ENCODE results near the gene WDR64. TPM values are rescaled to one million over a fixed set of nuclear protein-coding genes. Genes with fewer than 3 reads are reported as not detected.

WDR64 gene
- total and polyA plus RNA-seq, 7 donors: 0.09 TPM; not detected in 6

DNA sequence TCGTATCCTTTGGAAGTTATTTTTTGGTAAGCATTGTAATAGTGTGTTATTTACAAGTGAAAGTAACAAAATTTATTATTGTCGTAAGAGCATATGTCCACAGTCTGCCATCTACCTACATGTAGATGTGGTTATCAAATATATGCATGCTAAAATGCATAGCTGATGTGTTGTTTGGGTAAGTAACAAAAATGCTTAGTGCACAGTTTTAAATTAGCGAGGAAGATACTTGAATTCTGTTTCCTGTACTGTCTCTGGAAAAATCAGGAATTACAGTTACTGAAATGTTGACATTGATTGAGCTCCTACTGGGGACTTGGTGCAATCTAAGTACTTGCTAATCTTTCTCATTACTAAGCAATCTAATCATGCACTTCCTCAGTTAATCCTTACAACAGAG is 14.3 kb downstream of the WDR64 start:
- Histone ChIP-seq H3K9me3 (no peaks in the 10 kb centered on the region), H3K27me3 (no peaks in the 10 kb centered on the region), H3K27ac (no peak overlapping the region), H3K4me1 (no peaks in the 10 kb centered on the region), H3K36me3 (no peaks in the 10 kb centered on the region), H3K4me3 (no peak overlapping the region)
- TF ChIP-seq EP300 (IDR thresholded peaks at IDR 0.05): no peak
- TF ChIP-seq POLR2A (IDR thresholded peaks at IDR 0.05): no peak
- TF ChIP-seq, protein P1, sequence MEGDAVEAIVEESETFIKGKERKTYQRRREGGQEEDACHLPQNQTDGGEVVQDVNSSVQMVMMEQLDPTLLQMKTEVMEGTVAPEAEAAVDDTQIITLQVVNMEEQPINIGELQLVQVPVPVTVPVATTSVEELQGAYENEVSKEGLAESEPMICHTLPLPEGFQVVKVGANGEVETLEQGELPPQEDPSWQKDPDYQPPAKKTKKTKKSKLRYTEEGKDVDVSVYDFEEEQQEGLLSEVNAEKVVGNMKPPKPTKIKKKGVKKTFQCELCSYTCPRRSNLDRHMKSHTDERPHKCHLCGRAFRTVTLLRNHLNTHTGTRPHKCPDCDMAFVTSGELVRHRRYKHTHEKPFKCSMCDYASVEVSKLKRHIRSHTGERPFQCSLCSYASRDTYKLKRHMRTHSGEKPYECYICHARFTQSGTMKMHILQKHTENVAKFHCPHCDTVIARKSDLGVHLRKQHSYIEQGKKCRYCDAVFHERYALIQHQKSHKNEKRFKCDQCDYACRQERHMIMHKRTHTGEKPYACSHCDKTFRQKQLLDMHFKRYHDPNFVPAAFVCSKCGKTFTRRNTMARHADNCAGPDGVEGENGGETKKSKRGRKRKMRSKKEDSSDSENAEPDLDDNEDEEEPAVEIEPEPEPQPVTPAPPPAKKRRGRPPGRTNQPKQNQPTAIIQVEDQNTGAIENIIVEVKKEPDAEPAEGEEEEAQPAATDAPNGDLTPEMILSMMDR (IDR thresholded peaks at IDR 0.05): no peak
- TF ChIP-seq POLR2AphosphoS5 (IDR thresholded peaks at IDR 0.05): no peak
- intact Hi-C loops (cut with DNase I): no loop called here
- WGBS, 2 donors: 91 to 95% methylated on average over 3 of the region's 3 CpGs
- no peak for DNase-seq

DNA sequence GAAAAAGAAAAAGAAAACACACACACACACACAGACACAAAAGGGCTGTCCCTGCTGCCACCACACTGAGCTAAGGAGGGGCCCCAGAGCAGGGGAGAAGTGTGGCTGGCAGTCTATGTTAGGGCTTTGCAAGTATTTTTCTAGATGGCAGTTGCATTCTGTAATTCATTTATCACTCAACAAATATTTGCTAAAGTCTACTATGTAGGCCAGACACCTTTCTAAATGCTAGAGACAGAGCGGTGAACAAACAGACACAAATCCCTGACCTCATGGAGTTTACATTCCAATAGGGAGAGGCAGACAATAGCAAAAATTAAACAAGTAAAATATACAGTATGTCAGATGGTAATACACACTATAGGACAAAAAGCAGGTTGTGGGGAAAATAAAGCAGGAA is 20.2 kb downstream of the WDR64 start:
- WGBS, 2 donors: 22 to 75% methylated on average over 1 of the region's 1 CpG
- no peak for TF ChIP-seq POLR2AphosphoS5 (IDR thresholded peaks at IDR 0.05)
- TF ChIP-seq EP300 (IDR thresholded peaks at IDR 0.05): no peak
- TF ChIP-seq, protein P1 (IDR thresholded peaks at IDR 0.05): no peak
- TF ChIP-seq POLR2A (IDR thresholded peaks at IDR 0.05): no peak
- no peaks in the 10 kb centered on the region for H3K4me1 ChIP-seq
- H3K4me3 ChIP-seq: no peak overlapping the region
- DNase-seq: no peak
- no peaks in the 10 kb centered on the region for H3K27me3 ChIP-seq
- intact Hi-C loops (cut with DNase I): no loop called here
- no peaks in the 10 kb centered on the region for H3K36me3 ChIP-seq
- H3K27ac ChIP-seq: no peak overlapping the region
- H3K9me3 ChIP-seq: no peaks in the 10 kb centered on the region

DNA sequence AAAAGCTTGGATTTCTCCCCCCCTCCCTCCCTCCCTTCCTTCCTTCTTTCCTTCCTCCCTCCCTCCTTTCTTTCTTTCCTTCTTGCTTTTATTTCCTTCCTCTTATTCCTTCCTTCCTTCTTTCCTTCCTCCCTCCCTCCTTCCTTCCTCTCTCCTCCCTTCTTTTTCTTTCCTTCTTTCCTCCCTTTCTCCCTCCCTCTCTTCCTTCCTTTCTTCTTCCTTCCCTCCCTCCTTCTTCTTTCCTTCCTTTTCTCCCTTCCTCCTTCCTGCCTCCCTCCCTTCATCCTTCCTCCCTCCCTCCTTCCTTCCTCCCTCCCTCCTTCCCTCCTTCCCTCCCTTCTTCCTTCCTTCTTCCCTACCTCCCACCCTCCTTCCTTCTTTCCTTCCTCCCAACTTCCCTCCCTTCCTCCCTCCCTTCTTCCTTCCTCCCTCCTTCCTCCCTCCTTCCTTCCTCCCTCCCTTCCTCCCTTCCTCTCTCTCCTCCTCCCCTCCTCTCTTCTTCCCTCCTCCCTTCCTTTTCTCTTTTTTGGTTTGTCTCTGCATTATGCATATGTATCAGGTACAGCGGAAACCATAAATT is 22.8 kb downstream of the WDR64 start:
- intact Hi-C loops (cut with DNase I): no loop called here
- no peaks in the 10 kb centered on the region for H3K27me3 ChIP-seq
- peaks cover 0 to 3% (median 0%) of the 10 kb centered on the region in 4 donors for H3K4me1 ChIP-seq
- no peak overlapping the region for H3K27ac ChIP-seq
- no peaks in the 10 kb centered on the region for H3K36me3 ChIP-seq
- no peak for DNase-seq
- WGBS, 2 donors: 96 to 98% methylated on average over 1 of the region's 1 CpG
- no peak overlapping the region for H3K4me3 ChIP-seq
- no peaks in the 10 kb centered on the region for H3K9me3 ChIP-seq
- TF ChIP-seq, protein P1 (IDR thresholded peaks at IDR 0.05): no peak
- TF ChIP-seq EP300 (IDR thresholded peaks at IDR 0.05): no peak

DNA sequence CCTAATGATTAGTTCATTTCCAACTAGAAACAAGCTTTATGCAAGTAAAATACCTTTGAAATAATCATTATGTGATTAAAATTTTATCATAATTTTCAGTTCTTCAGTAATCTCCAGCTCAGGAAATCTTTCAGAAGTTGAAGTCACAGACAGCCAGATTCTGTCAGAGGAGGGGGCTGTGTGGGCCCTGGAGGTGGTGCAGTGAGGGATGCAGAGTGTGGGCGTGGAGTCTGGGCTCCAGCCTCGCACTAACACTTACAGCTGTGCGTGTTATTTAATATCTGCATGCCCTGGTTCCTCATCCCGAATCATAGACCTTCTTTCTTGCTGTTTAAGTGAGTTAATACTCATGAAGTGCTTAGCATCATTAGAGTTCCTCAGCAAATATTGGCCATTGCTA is 23.9 kb downstream of the WDR64 start:
- peaks cover 0 to 3% (median 0%) of the 10 kb centered on the region in 4 donors for H3K4me1 ChIP-seq
- WGBS, 2 donors: 72 to 77% methylated on average over 4 of the region's 4 CpGs
- no peaks in the 10 kb centered on the region for H3K9me3 ChIP-seq
- no peak for DNase-seq
- H3K4me3 ChIP-seq: no peak overlapping the region
- no peak for TF ChIP-seq EP300 (IDR thresholded peaks at IDR 0.05)
- no peak for TF ChIP-seq POLR2AphosphoS5 (IDR thresholded peaks at IDR 0.05)
- TF ChIP-seq, protein P1 (IDR thresholded peaks at IDR 0.05): no peak
- TF ChIP-seq POLR2A (IDR thresholded peaks at IDR 0.05): no peak
- intact Hi-C loops (cut with DNase I): no loop called here
- no peaks in the 10 kb centered on the region for H3K27me3 ChIP-seq
- H3K36me3 ChIP-seq: no peaks in the 10 kb centered on the region
- H3K27ac ChIP-seq: no peak overlapping the region

DNA sequence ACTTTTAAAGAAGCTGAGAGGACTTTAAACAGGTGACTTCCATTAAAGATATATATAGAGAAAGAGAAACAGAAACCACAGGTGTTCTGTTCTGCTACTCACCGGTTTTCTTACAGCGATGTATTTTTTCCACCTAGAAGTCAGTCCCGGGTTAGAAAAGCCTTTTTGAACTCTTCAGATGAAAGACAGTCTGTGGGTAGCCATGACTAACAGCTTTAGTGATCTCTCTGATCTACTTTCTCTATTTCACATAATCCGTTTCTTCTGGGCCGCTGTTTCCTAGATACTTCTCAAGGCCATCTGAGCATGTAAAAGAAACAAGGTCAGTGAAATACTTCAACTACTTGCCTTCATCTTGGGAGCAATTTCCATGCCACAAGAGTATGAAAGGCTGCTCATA is 25.1 kb downstream of the WDR64 start:
- DNase-seq: no peak
- Histone ChIP-seq H3K9me3 (no peaks in the 10 kb centered on the region), H3K36me3 (no peaks in the 10 kb centered on the region), H3K4me3 (no peak overlapping the region), H3K27ac (no peak overlapping the region), H3K27me3 (no peaks in the 10 kb centered on the region), H3K4me1 (peaks cover 0 to 3% (median 0%) of the 10 kb centered on the region in 4 donors)
- 55 to 74% methylated on average over 5 of the region's 5 CpGs for WGBS, 2 donors
- intact Hi-C loops (cut with DNase I): no loop called here
- TF ChIP-seq POLR2AphosphoS5 (IDR thresholded peaks at IDR 0.05): no peak
- no peak for TF ChIP-seq POLR2A (IDR thresholded peaks at IDR 0.05)
- TF ChIP-seq, protein P1 (IDR thresholded peaks at IDR 0.05): no peak
- no peak for TF ChIP-seq EP300 (IDR thresholded peaks at IDR 0.05)

Measured in sigmoid colon (tissue), 7 donors.